ENCODE data around the gene GPR3. TPM values are rescaled to one million over a fixed set of nuclear protein-coding genes. Genes with fewer than 3 reads are reported as not detected.

GPR3 gene
- total and polyA plus RNA-seq, 2 donors (not counting 3 experiments of a cell fraction or from before 2014, with no cell fraction given) = 1.8 TPM

- Histone ChIP-seq H3K9me1 (replicated peaks; ENCODE audit: control insufficient read depth, extremely low read depth, insufficient read depth, low read length) (no peaks in the 10 kb centered on the region), H3K27me3 (ENCODE audit: control insufficient read depth in 2 of 2, insufficient read depth in 2 of 2, low read length in 2 of 2) (no peaks in the 10 kb centered on the region), H3K4me2 (ENCODE audit: insufficient read depth, low read length) (no peak overlapping the region), H3K9me3 (replicated peaks; ENCODE audit: control insufficient read depth, insufficient read depth, low read length) (no peaks in the 10 kb centered on the region), H3K4me3 (replicated peaks in 1 of 3; ENCODE audit: insufficient read depth in 1 of 3, low read depth in 1 of 3, low read length in 3 of 3) (no peak overlapping the region), H3K79me2 (ENCODE audit: control insufficient read depth, insufficient read depth, low read length) (no peaks in the 10 kb centered on the region), H3K4me1 (ENCODE audit: control insufficient read depth, extremely low read depth, insufficient read depth, low read length) (peaks cover 4% of the 10 kb centered on the region), H3K9ac (replicated peaks; ENCODE audit: extremely low read depth, insufficient read depth, low read length) (no peak overlapping the region), H3K27ac (ENCODE audit: insufficient read depth, low read depth, low read length) (no peak overlapping the region), H2AFZ (ENCODE audit: low read depth, low read length) (no peak overlapping the region), H3K36me3 (ENCODE audit: control insufficient read depth in 2 of 2, extremely low read depth in 1 of 2, insufficient read depth in 2 of 2, low read length in 2 of 2) (peaks cover 0 to 1% of the 10 kb centered on the region in 2 experiments), H4K20me1 (replicated peaks; ENCODE audit: control insufficient read depth, extremely low read depth, insufficient read depth, low read length) (no peaks in the 10 kb centered on the region)
- dilution Hi-C loops (cut with MboI; ENCODE audit: extremely low pct_ligation_motif_present, low sequenced_read_pairs) = loop anchor here (25.0 kb wide), 1 partner anchor 186 kb away; no protein-coding TSS in a partner anchor
- ChIA-PET POLR2A (no interaction called here), CTCF (interaction anchor here (0.9 to 2.9 kb wide), 6 partner anchors 87 to 262 kb away, joined by 3 to 33 read pairs (median 4); partner anchors contain the start of gene AHDC1)
- FAIRE-seq (no peak), DNase-seq (ENCODE audit: low read depth, low spot score) (peak; percentile 21)
- TF ChIP-seq POLR2A (IDR thresholded peaks at IDR 0.05; ENCODE audit: low read depth, low read length) (no peak), MAX (IDR thresholded peaks at IDR 0.05; ENCODE audit: insufficient read depth, insufficient read length) (no peak), FOS (IDR thresholded peaks at IDR 0.05; ENCODE audit: borderline replicate concordance, insufficient read depth, low read length) (no peak), EZH2 (IDR thresholded peaks at IDR 0.05; ENCODE audit: borderline replicate concordance, low read depth, low read length, severe bottlenecking) (no peak), POLR2AphosphoS5 (IDR thresholded peaks at IDR 0.05; ENCODE audit: insufficient read depth, low read depth, low read length) (no peak), MYC (IDR thresholded peaks at IDR 0.05; ENCODE audit: low read depth, low read length) (no peak), JUN (IDR thresholded peaks at IDR 0.05; ENCODE audit: borderline replicate concordance, insufficient read depth, insufficient read length, low read depth) (no peak), CTCF (IDR thresholded peaks at IDR 0.05; ENCODE audit: extremely low read depth in 1 of 2, insufficient read depth in 1 of 2, low read depth in 1 of 2, low read length in 2 of 2) (no peak), GATA2 (IDR thresholded peaks at IDR 0.05; ENCODE audit: insufficient read depth, insufficient read length, low read depth, low read length) (no peak)
- intact Hi-C loops (cut with micrococcal nuclease) = no loop called here
- no TSS peak for BruUV-seq (replicated peaks)
These were observed 8.5 kb downstream of the GPR3 start for GRCh38 chr1:27400963-27401341.
